Neutrophil (primary cell): ENCODE data around the gene RMND1.
"Not testable (repeated sequence)": the region's sequence is repeated elsewhere in the genome, so short reads cannot be mapped to it uniquely, and the experiment has no call there.

Source experiments
- H3K27ac ChIP-seq: fragments of 200-600 bp; sonication (generic); 2 replicates; pipeline ENCODE4 v1.5.1; 2016; ENCODE audit warnings: mild to moderate bottlenecking, moderate library complexity
- H3K27me3 ChIP-seq: fragments of 200-600 bp; sonication (generic); 2 replicates; pipeline ENCODE4 v1.6.0; 2016; ENCODE audit warnings: mild to moderate bottlenecking
- H3K36me3 ChIP-seq: fragments of 200-600 bp; sonication (generic); 2 replicates; pipeline ENCODE4 v1.5.1; 2017
- H3K4me1 ChIP-seq, 2 experiments: fragments of 200-600 bp in 1 of 2; sonication (generic) in 1 of 2; 1 replicate in 1 of 2; 2 replicates in 1 of 2; pipeline versions ENCODE4 v1.5.1 to v1.6.1; 2013 to 2016; ENCODE audit warnings: low read depth in 1 of 2, low read length in 1 of 2, mild to moderate bottlenecking in 1 of 2, moderate library complexity in 1 of 2; ENCODE audit not compliant: control insufficient read depth in 1 of 2, insufficient read depth in 1 of 2
- H3K4me3 ChIP-seq, 2 experiments: fragments of 200-600 bp in 1 of 2; sonication (generic) in 1 of 2; 1 replicate in 1 of 2; 2 replicates in 1 of 2; pipeline ENCODE4 v1.5.1; 2013 to 2016; ENCODE audit warnings: low read depth in 1 of 2, low read length in 1 of 2, mild to moderate bottlenecking in 1 of 2, moderate library complexity in 1 of 2
- H3K9me3 ChIP-seq: fragments of 200-600 bp; sonication (generic); 2 replicates; pipeline ENCODE4 v1.5.1; 2016
- TF ChIP-seq, protein P1 (sequence below): fragments of 200-600 bp; sonication (generic); IDR thresholded peaks from 2 replicates; pipeline ENCODE4 v1.5.1; 2016; ENCODE audit warnings: antibody characterized with exemption

The RMND1 gene

DNA sequence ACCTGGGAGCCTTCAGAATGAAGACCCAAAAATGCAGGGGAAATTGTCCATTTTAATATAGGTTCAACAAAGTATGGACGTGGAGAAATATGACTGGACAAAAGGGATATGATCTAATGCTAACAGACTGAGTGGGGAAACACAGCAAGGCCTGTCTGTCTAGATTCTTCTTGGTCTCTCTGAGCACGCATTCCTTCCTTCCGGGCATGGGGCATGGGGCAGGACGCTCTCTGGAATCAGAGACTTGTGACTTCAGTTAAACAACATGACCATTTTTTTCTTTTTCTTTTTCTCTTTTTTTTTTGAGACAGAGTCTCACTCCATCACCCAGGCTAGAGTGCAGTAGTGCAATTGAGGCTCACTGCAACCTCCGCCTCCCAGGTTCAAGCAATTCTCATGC is 92.4 kb downstream of the RMND1 start:
- TF ChIP-seq, protein P1, sequence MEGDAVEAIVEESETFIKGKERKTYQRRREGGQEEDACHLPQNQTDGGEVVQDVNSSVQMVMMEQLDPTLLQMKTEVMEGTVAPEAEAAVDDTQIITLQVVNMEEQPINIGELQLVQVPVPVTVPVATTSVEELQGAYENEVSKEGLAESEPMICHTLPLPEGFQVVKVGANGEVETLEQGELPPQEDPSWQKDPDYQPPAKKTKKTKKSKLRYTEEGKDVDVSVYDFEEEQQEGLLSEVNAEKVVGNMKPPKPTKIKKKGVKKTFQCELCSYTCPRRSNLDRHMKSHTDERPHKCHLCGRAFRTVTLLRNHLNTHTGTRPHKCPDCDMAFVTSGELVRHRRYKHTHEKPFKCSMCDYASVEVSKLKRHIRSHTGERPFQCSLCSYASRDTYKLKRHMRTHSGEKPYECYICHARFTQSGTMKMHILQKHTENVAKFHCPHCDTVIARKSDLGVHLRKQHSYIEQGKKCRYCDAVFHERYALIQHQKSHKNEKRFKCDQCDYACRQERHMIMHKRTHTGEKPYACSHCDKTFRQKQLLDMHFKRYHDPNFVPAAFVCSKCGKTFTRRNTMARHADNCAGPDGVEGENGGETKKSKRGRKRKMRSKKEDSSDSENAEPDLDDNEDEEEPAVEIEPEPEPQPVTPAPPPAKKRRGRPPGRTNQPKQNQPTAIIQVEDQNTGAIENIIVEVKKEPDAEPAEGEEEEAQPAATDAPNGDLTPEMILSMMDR: no peak
- Histone ChIP-seq H3K27me3 (no peaks in the 10 kb centered on the region), H3K27ac (no peak overlapping the region), H3K4me3 (no peak overlapping the region), H3K36me3 (peaks cover 10% of the 10 kb centered on the region), H3K9me3 (no peaks in the 10 kb centered on the region), H3K4me1 (no peaks in the 10 kb centered on the region)

GRCh38 chr6:151358475-151358874 is 93.5 kb downstream of the RMND1 start:
- Histone ChIP-seq H3K27ac (no peak overlapping the region), H3K9me3 (no peaks in the 10 kb centered on the region), H3K36me3 (peaks cover 8% of the 10 kb centered on the region), H3K27me3 (no peaks in the 10 kb centered on the region), H3K4me3 (no peak overlapping the region), H3K4me1 (peaks cover 0 to 1% of the 10 kb centered on the region in 2 experiments)
- TF ChIP-seq, protein P1: no peak

GRCh38 chr6:151357758-151358436 is 94.0 kb downstream of the RMND1 start:
- no peak overlapping the region for H3K4me3 ChIP-seq
- H3K36me3 ChIP-seq: peaks cover 8% of the 10 kb centered on the region
- no peaks in the 10 kb centered on the region for H3K9me3 ChIP-seq
- peaks cover 0 to 7% of the 10 kb centered on the region in 2 experiments for H3K4me1 ChIP-seq
- H3K27ac ChIP-seq: no peak overlapping the region
- no peaks in the 10 kb centered on the region for H3K27me3 ChIP-seq
- TF ChIP-seq, protein P1: no peak

DNA sequence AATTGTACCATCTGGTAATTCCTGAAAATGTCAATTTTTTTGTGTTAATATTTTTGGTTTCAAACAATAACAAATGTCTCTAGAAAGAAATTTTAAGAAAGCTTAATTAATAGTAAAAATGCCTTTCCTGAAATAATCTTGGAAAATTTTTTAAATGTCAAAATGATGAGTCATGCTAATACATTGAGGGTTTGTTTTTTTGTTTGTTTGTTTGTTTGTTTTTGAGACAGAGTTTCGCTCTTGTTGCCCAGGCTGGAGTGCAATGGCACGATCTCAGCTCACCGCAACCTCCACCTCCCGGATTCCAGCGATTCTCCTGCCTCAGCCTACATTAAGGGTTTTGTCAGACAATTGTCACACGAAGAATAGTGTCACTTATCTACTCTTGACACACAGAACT is 94.9 kb downstream of the RMND1 start:
- not testable (repeated sequence) for H3K27me3 ChIP-seq, H3K9me3 ChIP-seq, H3K4me3 ChIP-seq, H3K4me1 ChIP-seq, H3K27ac ChIP-seq, H3K36me3 ChIP-seq
